CD4-positive, alpha-beta memory T cell (primary cell): ENCODE measurements around the gene ARMH4. TPM values are rescaled to one million over a fixed set of nuclear protein-coding genes. Genes with fewer than 3 reads are reported as not detected.
A peak's percentile ranks its signal among the peaks of the same experiment; 100 is the strongest.

Experiments
- CTCF ChIA-PET: fragments of 350-600 bp; sonication (Branson Sonifier 250); formaldehyde crosslinking; loops from one replicate; lab custom pipeline; 2021; ENCODE audit warnings: inconsistent platforms; ENCODE audit not compliant: partially characterized antibody; lab: Charles Lee
- POLR2A ChIA-PET: fragments of 350-600 bp; sonication (Branson Sonifier 250); formaldehyde crosslinking; loops from one replicate; lab custom pipeline; 2021; ENCODE audit not compliant: partially characterized antibody; lab: Charles Lee
- DNase-seq, 5 donors: peaks; one replicate each; pipeline versions ENCODE4 v3.0.0 to v3.0.0-alpha.2; 2020 to 2022; ENCODE audit warnings: mixed read lengths in 1 of 5
- H3K27ac ChIP-seq: one replicate; pipeline ENCODE4 v1.7.0; 2013; ENCODE audit warnings: low read depth, low read length
- H3K27me3 ChIP-seq: 2 replicates; pipeline ENCODE4 v1.7.0; 2013; ENCODE audit warnings: mild to moderate bottlenecking, low read length, moderate library complexity; ENCODE audit not compliant: insufficient read depth
- H3K36me3 ChIP-seq: 2 replicates; pipeline ENCODE4 v1.7.0; 2013; ENCODE audit warnings: mild to moderate bottlenecking, low read length, moderate library complexity; ENCODE audit not compliant: insufficient read depth
- H3K4me1 ChIP-seq: 2 replicates; pipeline ENCODE4 v1.7.0; 2013; ENCODE audit warnings: mild to moderate bottlenecking, low read length, moderate library complexity; ENCODE audit not compliant: insufficient read depth
- H3K4me3 ChIP-seq, 2 donors: one replicate each; pipeline ENCODE4 v1.7.0; 2013; ENCODE audit warnings: low read length in 2 of 2, mild to moderate bottlenecking in 1 of 2
- H3K9me3 ChIP-seq, 2 donors: one replicate each; pipeline ENCODE4 v1.7.0; 2013; ENCODE audit warnings: low read length in 2 of 2, control low read depth in 1 of 2; ENCODE audit not compliant: control insufficient read depth in 1 of 2
- H3K27ac Mint-ChIP-seq, 7 donors: one replicate each; pipeline ENCODE4 v1.8.0; 2020 to 2021; ENCODE audit warnings: mixed read lengths in 7 of 7, mild to moderate bottlenecking in 6 of 7, inconsistent platforms in 3 of 7, moderate library complexity in 3 of 7
- H3K27me3 Mint-ChIP-seq, 2 donors: one replicate each; pipeline ENCODE4 v1.8.0; 2020 to 2021; ENCODE audit warnings: mixed read lengths in 2 of 2
- H3K36me3 Mint-ChIP-seq, 2 donors: one replicate each; pipeline ENCODE4 v1.8.0; 2020 to 2021; ENCODE audit warnings: mixed read lengths in 2 of 2, inconsistent platforms in 1 of 2, mild to moderate bottlenecking in 1 of 2
- H3K4me1 Mint-ChIP-seq, 4 donors: one replicate each; pipeline ENCODE4 v1.8.0; 2020 to 2021; ENCODE audit warnings: mixed read lengths in 4 of 4, mild to moderate bottlenecking in 1 of 4
- H3K4me3 Mint-ChIP-seq, 8 donors: one replicate each; pipeline ENCODE4 v1.8.0; 2020 to 2021; ENCODE audit warnings: mixed read lengths in 8 of 8, mild to moderate bottlenecking in 7 of 8, moderate library complexity in 6 of 8, inconsistent platforms in 3 of 8
- H3K9me3 Mint-ChIP-seq, 8 donors: one replicate each; pipeline ENCODE4 v1.8.0; 2020 to 2021; ENCODE audit warnings: mixed read lengths in 8 of 8, mild to moderate bottlenecking in 5 of 8, inconsistent platforms in 3 of 8, moderate library complexity in 1 of 8
- intact Hi-C: fragments of 100-400 bp; cut with micrococcal nuclease; formaldehyde crosslinking; loops from one replicate; pipeline ENCODE4 v1.15.1; 2023
- polyA plus RNA-seq, 2 donors: library from polyadenylated mRNA; unstranded; fragments of 300-500 nt; fragmentation: Illumina TruSeq; gene quantifications; one replicate each; pipeline ENCODE4 v1.2.3, GENCODE V29; 2021
- total RNA-seq, 2 experiments: library from RNA; stranded (reverse); gene quantifications; one replicate each; pipeline ENCODE4 v1.2.3, GENCODE V29; 2021

The ARMH4 gene
- total and polyA plus RNA-seq, 4 experiments from 2014 or later: not detected

GRCh38 chr14:58196198-58196597 is 44.2 kb upstream of the ARMH4 start:
- Mint-ChIP-seq H3K4me1 (peaks cover 17 to 42% (median 26%) of the 10 kb centered on the region in 4 donors), H3K27ac (peak overlapping the region in 3 of 7 donors; percentile 14 to 55 (median 31)), H3K36me3 (peaks cover 0 to 13% of the 10 kb centered on the region in 2 donors), H3K4me3 (no peak overlapping the region), H3K9me3 (peaks cover 0 to 2% (median 0%) of the 10 kb centered on the region in 8 donors), H3K27me3 (no peaks in the 10 kb centered on the region)
- Histone ChIP-seq H3K4me1 (peaks cover 22% of the 10 kb centered on the region), H3K9me3 (no peaks in the 10 kb centered on the region), H3K4me3 (no peak overlapping the region), H3K36me3 (no peaks in the 10 kb centered on the region), H3K27me3 (no peaks in the 10 kb centered on the region), H3K27ac (no peak overlapping the region)
- DNase-seq: no peak
- POLR2A ChIA-PET: interaction anchor here (0.8 kb wide), 1 partner anchor 82 kb away, joined by 3 read pairs; no protein-coding TSS in a partner anchor
- intact Hi-C loops: loop anchor here (5.0 kb wide), 2 partner anchors 136 to 929 kb away; partner anchors contain the start of genes AP5M1 and EXOC5
- CTCF ChIA-PET: no interaction called here

DNA sequence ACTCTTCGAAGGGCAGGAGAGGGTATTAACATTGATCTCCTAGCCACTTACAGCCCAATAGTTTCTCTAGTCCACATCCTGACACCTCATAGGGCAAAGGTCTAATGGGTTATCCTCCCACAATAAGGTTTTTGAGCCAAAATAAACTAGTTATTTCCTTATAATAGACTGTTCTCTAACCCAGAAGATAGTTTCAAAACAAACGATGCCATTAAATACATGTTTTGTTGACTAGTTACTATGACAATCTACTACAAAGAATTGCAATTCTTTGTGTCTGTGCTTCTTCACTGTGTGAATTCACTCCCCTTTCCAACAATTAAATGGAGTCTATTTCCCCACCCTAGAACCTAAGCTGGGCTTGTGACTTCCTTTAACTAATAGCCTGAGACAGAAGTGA is 41.5 kb upstream of the ARMH4 start:
- H3K36me3 Mint-ChIP-seq: no peaks in the 10 kb centered on the region
- H3K27ac ChIP-seq: no peak overlapping the region
- peaks cover 6 to 21% (median 8%) of the 10 kb centered on the region in 4 donors for H3K4me1 Mint-ChIP-seq
- H3K4me3 ChIP-seq: no peak overlapping the region
- H3K27me3 Mint-ChIP-seq: no peaks in the 10 kb centered on the region
- intact Hi-C loops: no loop called here
- POLR2A ChIA-PET: no interaction called here
- H3K27ac Mint-ChIP-seq: peak overlapping the region in 1 of 7 donors; percentile 1
- no peak for DNase-seq
- no peaks in the 10 kb centered on the region for H3K9me3 ChIP-seq
- no peaks in the 10 kb centered on the region for H3K27me3 ChIP-seq
- H3K9me3 Mint-ChIP-seq: no peaks in the 10 kb centered on the region
- H3K36me3 ChIP-seq: no peaks in the 10 kb centered on the region
- no peak overlapping the region for H3K4me3 Mint-ChIP-seq
- H3K4me1 ChIP-seq: peaks cover 4% of the 10 kb centered on the region
- CTCF ChIA-PET: no interaction called here

GRCh38 chr14:58191763-58192601 is 40.0 kb upstream of the ARMH4 start:
- POLR2A ChIA-PET: interaction anchor here (0.5 kb wide), 1 partner anchor 111 kb away, joined by 5 read pairs; no protein-coding TSS in a partner anchor
- Histone ChIP-seq H3K4me3 (no peak overlapping the region), H3K36me3 (no peaks in the 10 kb centered on the region), H3K27me3 (no peaks in the 10 kb centered on the region), H3K4me1 (no peaks in the 10 kb centered on the region), H3K27ac (no peak overlapping the region), H3K9me3 (no peaks in the 10 kb centered on the region)
- no peak for DNase-seq
- Mint-ChIP-seq H3K9me3 (no peaks in the 10 kb centered on the region), H3K4me1 (peaks cover 0 to 8% (median 2%) of the 10 kb centered on the region in 4 donors), H3K27ac (no peak overlapping the region), H3K4me3 (no peak overlapping the region), H3K36me3 (no peaks in the 10 kb centered on the region), H3K27me3 (peaks cover 0 to 2% of the 10 kb centered on the region in 2 donors)
- CTCF ChIA-PET: interaction anchor here (1.9 kb wide), 1 partner anchor 27 kb away, joined by 4 read pairs; no protein-coding TSS in a partner anchor
- intact Hi-C loops: no loop called here

DNA sequence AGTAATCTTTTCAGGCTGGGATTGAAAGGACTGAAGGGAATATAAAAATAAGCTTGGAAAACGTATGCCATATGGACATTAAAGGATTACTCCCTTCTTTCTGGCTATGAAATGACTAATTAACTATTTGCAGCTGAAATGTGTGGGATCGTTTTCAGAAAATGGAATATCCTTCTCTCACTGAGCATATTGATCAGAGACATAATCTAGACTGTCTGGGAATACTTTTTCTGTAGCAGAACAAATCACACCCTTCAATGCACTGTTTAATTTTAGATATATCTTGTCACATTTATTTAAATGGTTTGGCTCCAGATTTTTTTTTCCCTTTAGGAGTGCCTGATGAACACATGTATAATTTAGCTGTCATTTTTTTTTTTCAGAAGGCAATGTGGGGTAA is 37.2 kb upstream of the ARMH4 start:
- H3K9me3 Mint-ChIP-seq: no peaks in the 10 kb centered on the region

DNA sequence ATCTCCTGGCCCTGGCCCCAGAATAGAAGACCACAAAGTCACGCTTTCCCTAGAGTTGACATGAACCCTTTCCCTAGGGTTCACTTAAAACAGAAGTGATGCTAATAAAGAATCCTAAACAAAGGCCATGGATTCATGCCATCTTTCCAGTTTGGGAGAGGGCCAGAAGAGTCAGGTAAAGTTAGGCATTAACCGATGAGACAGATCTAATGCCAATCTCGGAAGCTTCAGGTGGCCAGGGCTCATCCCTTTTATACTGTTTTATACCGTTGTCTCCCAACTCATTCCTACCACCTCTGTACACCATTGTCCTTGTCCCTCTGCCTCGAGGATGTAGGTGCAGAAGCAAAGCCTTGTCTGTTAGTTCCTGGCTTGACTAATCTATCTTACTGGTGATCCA is 25.1 kb upstream of the ARMH4 start:
- no peak overlapping the region for H3K27ac Mint-ChIP-seq

More for the DNA sequence above, 37.2 kb upstream of the ARMH4 start:
- no peaks in the 10 kb centered on the region for H3K27me3 ChIP-seq
- CTCF ChIA-PET: no interaction called here
- H3K4me1 ChIP-seq: no peaks in the 10 kb centered on the region
- no peak for DNase-seq
- Mint-ChIP-seq H3K4me3 (no peak overlapping the region), H3K27ac (no peak overlapping the region), H3K4me1 (no peaks in the 10 kb centered on the region), H3K36me3 (no peaks in the 10 kb centered on the region), H3K27me3 (peaks cover 3 to 7% of the 10 kb centered on the region in 2 donors)
- H3K9me3 ChIP-seq: no peaks in the 10 kb centered on the region
- no peaks in the 10 kb centered on the region for H3K36me3 ChIP-seq
- intact Hi-C loops: no loop called here
- H3K4me3 ChIP-seq: no peak overlapping the region
- no peak overlapping the region for H3K27ac ChIP-seq
- POLR2A ChIA-PET: no interaction called here

DNA sequence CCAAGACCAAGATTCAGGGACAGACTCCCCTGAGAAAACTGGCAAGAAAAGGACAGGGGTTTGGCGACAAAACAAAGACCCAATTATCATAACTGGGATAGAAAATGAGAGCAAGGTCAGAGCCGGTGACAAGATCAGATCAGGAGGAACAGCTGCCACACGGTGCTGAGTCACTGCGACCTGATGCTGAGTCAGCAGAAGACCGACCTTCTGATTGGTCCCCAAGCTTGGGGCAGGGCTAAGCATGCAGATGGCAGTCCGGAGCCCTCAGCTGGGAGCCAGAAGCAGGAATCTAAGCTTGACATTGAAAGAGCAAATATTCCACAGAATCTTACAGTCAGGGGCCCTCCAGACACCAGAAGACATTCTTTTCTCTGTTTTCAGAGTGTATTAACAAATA is 19.1 kb upstream of the ARMH4 start:
- DNase-seq: peak in 4 of 5 donors; percentile 8 to 28 (median 12)

More for the DNA sequence above, 25.1 kb upstream of the ARMH4 start:
- no peak overlapping the region for H3K4me3 ChIP-seq
- no peak overlapping the region for H3K27ac ChIP-seq
- H3K9me3 ChIP-seq: no peaks in the 10 kb centered on the region
- CTCF ChIA-PET: interaction anchor here (1.5 kb wide), 1 partner anchor 9 kb away, joined by 3 read pairs; no protein-coding TSS in a partner anchor
- peaks cover 5 to 13% of the 10 kb centered on the region in 2 donors for H3K27me3 Mint-ChIP-seq
- POLR2A ChIA-PET: no interaction called here
- no peaks in the 10 kb centered on the region for H3K27me3 ChIP-seq
- intact Hi-C loops: no loop called here
- H3K36me3 Mint-ChIP-seq: no peaks in the 10 kb centered on the region
- no peaks in the 10 kb centered on the region for H3K4me1 ChIP-seq
- no peak overlapping the region for H3K4me3 Mint-ChIP-seq
- no peaks in the 10 kb centered on the region for H3K9me3 Mint-ChIP-seq
- DNase-seq: no peak
- no peaks in the 10 kb centered on the region for H3K36me3 ChIP-seq
- H3K4me1 Mint-ChIP-seq: no peaks in the 10 kb centered on the region

GRCh38 chr14:58167891-58168290 is 15.9 kb upstream of the ARMH4 start:
- intact Hi-C loops: no loop called here
- Mint-ChIP-seq H3K36me3 (no peaks in the 10 kb centered on the region), H3K27ac (peak overlapping the region in 1 of 7 donors; percentile 12)

More for the DNA sequence above, 19.1 kb upstream of the ARMH4 start:
- H3K9me3 Mint-ChIP-seq: no peaks in the 10 kb centered on the region
- H3K36me3 Mint-ChIP-seq: no peaks in the 10 kb centered on the region
- H3K4me1 ChIP-seq: no peaks in the 10 kb centered on the region
- H3K27ac Mint-ChIP-seq: peak overlapping the region in 3 of 7 donors; percentile 43 to 77 (median 53)
- ChIA-PET CTCF (interaction anchor here (1.3 kb wide), 1 partner anchor 29 kb away, joined by 3 read pairs; the partner anchor contains the start of gene ACTR10), POLR2A (no interaction called here)
- H3K9me3 ChIP-seq: no peaks in the 10 kb centered on the region
- intact Hi-C loops: no loop called here
- no peak overlapping the region for H3K4me3 Mint-ChIP-seq
- H3K27me3 Mint-ChIP-seq: peaks cover 10 to 16% of the 10 kb centered on the region in 2 donors
- H3K4me3 ChIP-seq: no peak overlapping the region
- no peaks in the 10 kb centered on the region for H3K36me3 ChIP-seq
- peaks cover 3% of the 10 kb centered on the region for H3K27me3 ChIP-seq
- peaks cover 0 to 10% (median 5%) of the 10 kb centered on the region in 4 donors for H3K4me1 Mint-ChIP-seq
- H3K27ac ChIP-seq: no peak overlapping the region

More at GRCh38 chr14:58167891-58168290, 15.9 kb upstream of the ARMH4 start:
- ChIA-PET CTCF (interaction anchor here (0.7 to 1.6 kb wide), 4 partner anchors 10 to 373 kb away, joined by 3 to 5 read pairs (median 3); no protein-coding TSS in a partner anchor), POLR2A (no interaction called here)
- Mint-ChIP-seq H3K4me3 (no peak overlapping the region), H3K27me3 (peaks cover 5% of the 10 kb centered on the region in 2 donors), H3K4me1 (peaks cover 0 to 10% (median 5%) of the 10 kb centered on the region in 4 donors), H3K9me3 (no peaks in the 10 kb centered on the region)
- Histone ChIP-seq H3K9me3 (no peaks in the 10 kb centered on the region), H3K27ac (no peak overlapping the region), H3K36me3 (no peaks in the 10 kb centered on the region), H3K4me3 (no peak overlapping the region), H3K27me3 (peaks cover 3% of the 10 kb centered on the region), H3K4me1 (no peaks in the 10 kb centered on the region)
- DNase-seq: no peak
